ENCODE results near the gene CDCA5. TPM values are rescaled to one million over a fixed set of nuclear protein-coding genes. Genes with fewer than 3 reads are reported as not detected.
A peak's percentile ranks its signal among the peaks of the same experiment; 100 is the strongest.

CDCA5 gene
- polyA plus RNA-seq, 3 donors = 18.3 to 23.6 (median 22.6) TPM

- no peak for DNase-seq
Observed at GRCh38 chr11:65053827-65054508, 29.9 kb downstream of the CDCA5 start.

- DNase-seq = no peak
Observed at GRCh38 chr11:65051398-65051858, 32.4 kb downstream of the CDCA5 start.

- no peak for DNase-seq
Observed at GRCh38 chr11:65047581-65048422, 36.0 kb downstream of the CDCA5 start.

GRCh38 chr11:65045728-65046127 lies 38.1 kb downstream of the CDCA5 start:
- no peak for DNase-seq

GRCh38 chr11:65045061-65045460 lies 38.8 kb downstream of the CDCA5 start:
- DNase-seq = no peak

GRCh38 chr11:65043881-65044501 lies 39.8 kb downstream of the CDCA5 start:
- DNase-seq = no peak

GRCh38 chr11:65042891-65043290 lies 40.9 kb downstream of the CDCA5 start:
- DNase-seq = no peak

GRCh38 chr11:65040847-65041622 lies 42.8 kb downstream of the CDCA5 start, which contains the start of gene SAC3D1:
Gene SAC3D1, plus strand, starts transcription at chr11:65041210. Its CDS starts 83 bp downstream, at chr11:65041293.
- DNase-seq = peak; percentile 93

- DNase-seq = no peak
Observed at GRCh38 chr11:65040520-65040846, 43.4 kb downstream of the CDCA5 start.

- DNase-seq = no peak
Observed at GRCh38 chr11:65036931-65037330, 46.9 kb downstream of the CDCA5 start.

GRCh38 chr11:65035579-65035978 lies 48.3 kb downstream of the CDCA5 start:
- DNase-seq = no peak

- DNase-seq = no peak
Observed at GRCh38 chr11:65034423-65034822, 49.4 kb downstream of the CDCA5 start.

- no peak for DNase-seq
Observed at GRCh38 chr11:65032216-65032615, 51.6 kb downstream of the CDCA5 start.

Other genes with a start within 250 kb of the CDCA5 start
- gene CDC42BPG, start 239.4 kb downstream of the CDCA5 start, polyA plus RNA-seq (ENCODE audit: insufficient read length in 3 of 3) = 1 to 10 TPM; 6.0 to 8.1 (median 8.0) TPM
- 10 to 100 TPM; 61.6 to 73.4 (median 68.3) TPM for gene EHD1, start 205.4 kb downstream of the CDCA5 start, polyA plus RNA-seq (ENCODE audit: insufficient read length in 3 of 3)
- gene ATG2A, start 166.8 kb downstream of the CDCA5 start, polyA plus RNA-seq (ENCODE audit: insufficient read length in 3 of 3) = 10 to 100 TPM; 21.7 to 24.1 (median 23.3) TPM
- 10 to 100 TPM; 14.7 to 18.4 (median 17.7) TPM for gene PPP2R5B, start 159.4 kb downstream of the CDCA5 start, polyA plus RNA-seq (ENCODE audit: insufficient read length in 3 of 3)
- 1 to 10 TPM; 2.0 to 3.7 (median 2.1) TPM for gene GPHA2, start 148.1 kb downstream of the CDCA5 start, polyA plus RNA-seq (ENCODE audit: insufficient read length in 3 of 3)
- gene MAJIN, start 111.9 kb downstream of the CDCA5 start, polyA plus RNA-seq (ENCODE audit: insufficient read length in 3 of 3) = 1 to 10 TPM; 1.0 to 1.4 (median 1.3) TPM
- 1 to 10 TPM; 3.1 to 3.2 (median 3.1) TPM for gene BATF2, start 87.1 kb downstream of the CDCA5 start, polyA plus RNA-seq (ENCODE audit: insufficient read length in 3 of 3)
- 10 to 100 TPM; 62.8 to 73.0 (median 71.0) TPM for gene ARL2, start 69.9 kb downstream of the CDCA5 start, polyA plus RNA-seq (ENCODE audit: insufficient read length in 3 of 3)
- 10 to 100 TPM; 31.7 to 32.7 (median 32.0) TPM for gene SNX15, start 56.6 kb downstream of the CDCA5 start, polyA plus RNA-seq (ENCODE audit: insufficient read length in 3 of 3)
- gene SAC3D1, start 42.8 kb downstream of the CDCA5 start, polyA plus RNA-seq (ENCODE audit: insufficient read length in 3 of 3) = 10 to 100 TPM; 14.1 to 18.2 (median 14.6) TPM
- 10 to 100 TPM in 2 of 3 donors, 1 to 10 TPM in 1; 8.7 to 13.5 (median 11.3) TPM for gene NAALADL1, start 25.5 kb downstream of the CDCA5 start, polyA plus RNA-seq (ENCODE audit: insufficient read length in 3 of 3)
- 10 to 100 TPM; 30.4 to 37.1 (median 35.4) TPM for gene ZFPL1, start 182 bp upstream of the CDCA5 start, polyA plus RNA-seq (ENCODE audit: insufficient read length in 3 of 3)
- gene VPS51, start 12.2 kb upstream of the CDCA5 start, polyA plus RNA-seq (ENCODE audit: insufficient read length in 3 of 3) = 100 to 1,000 TPM; 120 to 154 (median 140) TPM
- gene TM7SF2, start 27.8 kb upstream of the CDCA5 start, polyA plus RNA-seq (ENCODE audit: insufficient read length in 3 of 3) = 100 to 1,000 TPM in 1 of 3 donors, 10 to 100 TPM in 2; 88.7 to 100 (median 97.5) TPM
- gene ZNHIT2, start 33.7 kb upstream of the CDCA5 start, polyA plus RNA-seq (ENCODE audit: insufficient read length in 3 of 3) = 10 to 100 TPM in 1 of 3 donors, 1 to 10 TPM in 2; 7.8 to 12.4 (median 9.9) TPM
- 100 to 1,000 TPM; 706 to 910 (median 772) TPM for gene FAU, start 38.1 kb upstream of the CDCA5 start, polyA plus RNA-seq (ENCODE audit: insufficient read length in 3 of 3)
- 10 to 100 TPM; 58.8 to 63.2 (median 63.2) TPM for gene MRPL49, start 38.3 kb upstream of the CDCA5 start, polyA plus RNA-seq (ENCODE audit: insufficient read length in 3 of 3)
- gene SYVN1, start 50.5 kb upstream of the CDCA5 start, polyA plus RNA-seq (ENCODE audit: insufficient read length in 3 of 3) = 10 to 100 TPM; 48.6 to 51.8 (median 49.6) TPM
- under 1 TPM in 1 of 3 donors, not detected in 2; 0.17 TPM for gene SPDYC, start 86.2 kb upstream of the CDCA5 start, polyA plus RNA-seq (ENCODE audit: insufficient read length in 3 of 3)
- 100 to 1,000 TPM; 109 to 112 (median 109) TPM for gene CAPN1, start 97.9 kb upstream of the CDCA5 start, polyA plus RNA-seq (ENCODE audit: insufficient read length in 3 of 3)
- 10 to 100 TPM; 27.6 to 35.0 (median 30.3) TPM for gene POLA2, start 177.9 kb upstream of the CDCA5 start, polyA plus RNA-seq (ENCODE audit: insufficient read length in 3 of 3)
- gene CDC42EP2, start 230.8 kb upstream of the CDCA5 start, polyA plus RNA-seq (ENCODE audit: insufficient read length in 3 of 3) = 10 to 100 TPM; 10.2 to 18.6 (median 12.9) TPM
- 100 to 1,000 TPM in 1 of 3 donors, 10 to 100 TPM in 2; 96.7 to 102 (median 98.0) TPM for gene DPF2, start 249.8 kb upstream of the CDCA5 start, polyA plus RNA-seq (ENCODE audit: insufficient read length in 3 of 3)

Measured in renal pelvis (tissue), 4 donors.